Caco-2 (cell line): ENCODE data around the gene OR51M1. TPM values are rescaled to one million over a fixed set of nuclear protein-coding genes. Genes with fewer than 3 reads are reported as not detected.
"Not testable (repeated sequence)": the region's sequence is repeated elsewhere in the genome, so short reads cannot be mapped to it uniquely, and the experiment has no call there.

Source experiments
- BruUV-seq: library from RNA; stranded (reverse); fragments of 400-500 nt; replicated peaks from 2 replicates; lab custom pipeline; 2021; lab: Mats Ljungman, UMichigan
- CTCF ChIA-PET: fragments of 300-600 bp; sonication (Branson Sonifier 250); formaldehyde crosslinking; loops from one replicate; lab custom pipeline; 2022; ENCODE audit warnings: antibody characterized with exemption; lab: Charles Lee
- POLR2A ChIA-PET: fragments of 300-600 bp; sonication (Branson Sonifier 250); formaldehyde crosslinking; loops from one replicate; lab custom pipeline; 2022; ENCODE audit warnings: antibody characterized with exemption; lab: Charles Lee
- DNase-seq, 2 experiments: peaks; one replicate each; pipeline versions ENCODE4 v3.0.0 to v3.0.0-alpha.2; 2020 to 2022
- H3K27me3 ChIP-seq: replicated peaks from 2 replicates; pipeline ENCODE4 v1.6.0; 2011; ENCODE audit warnings: low read length; ENCODE audit not compliant: control insufficient read depth, insufficient read depth
- H3K36me3 ChIP-seq: 2 replicates; pipeline ENCODE4 v1.5.1; 2011; ENCODE audit warnings: low read length; ENCODE audit not compliant: control insufficient read depth, insufficient read depth
- H3K4me1 ChIP-seq: fragments of 250-450 bp; sonication (Bioruptor Pico); 2 replicates; pipeline ENCODE4 v1.5.1; 2020; ENCODE audit warnings: mild to moderate bottlenecking
- H3K4me3 ChIP-seq: 2 replicates; pipeline ENCODE4 v1.5.1; 2011; ENCODE audit warnings: low read depth, mild to moderate bottlenecking, control low read depth, low read length
- H3K9me3 ChIP-seq: fragments of 250-450 bp; sonication (Bioruptor Pico); 2 replicates; pipeline ENCODE4 v1.5.1; 2020; ENCODE audit warnings: mild to moderate bottlenecking, moderate library complexity
- H3K27ac Mint-ChIP-seq: one replicate; pipeline ENCODE4 v1.8.0; 2022; ENCODE audit warnings: mixed read lengths; ENCODE audit not compliant: unreplicated experiment
- H3K27me3 Mint-ChIP-seq: one replicate; pipeline ENCODE4 v1.8.0; 2022; ENCODE audit warnings: mixed read lengths; ENCODE audit not compliant: insufficient read depth, unreplicated experiment
- H3K36me3 Mint-ChIP-seq: one replicate; pipeline ENCODE4 v1.8.0; 2022; ENCODE audit warnings: mild to moderate bottlenecking, mixed read lengths; ENCODE audit not compliant: insufficient read depth, unreplicated experiment
- H3K4me1 Mint-ChIP-seq: one replicate; pipeline ENCODE4 v1.8.0; 2022; ENCODE audit warnings: low read depth, mixed read lengths; ENCODE audit not compliant: unreplicated experiment
- H3K4me3 Mint-ChIP-seq: one replicate; pipeline ENCODE4 v1.8.0; 2022; ENCODE audit warnings: mild to moderate bottlenecking, moderate library complexity, mixed read lengths; ENCODE audit not compliant: unreplicated experiment
- H3K9me3 Mint-ChIP-seq: one replicate; pipeline ENCODE4 v1.8.0; 2022; ENCODE audit warnings: mixed read lengths; ENCODE audit not compliant: unreplicated experiment
- CTCF ChIP-seq, 2 experiments: fragments of 200-600 bp in 1 of 2; IDR thresholded peaks; 1 replicate in 1 of 2; 2 replicates in 1 of 2; pipeline versions ENCODE4 v1.5.1 to v1.8.0; 2011 to 2022; ENCODE audit warnings: antibody characterized with exemption in 1 of 2, control low read depth in 1 of 2, inconsistent platforms in 1 of 2, low read depth in 1 of 2, low read length in 1 of 2, mild to moderate bottlenecking in 1 of 2, moderate library complexity in 1 of 2; ENCODE audit not compliant: insufficient read depth in 1 of 2, severe bottlenecking in 1 of 2, unreplicated experiment in 1 of 2
- intact Hi-C: fragments of 100-400 bp; cut with micrococcal nuclease; formaldehyde crosslinking; loops from one replicate; pipeline ENCODE4 v1.10.0; 2022; ENCODE audit not compliant: unreplicated experiment
- total RNA-seq: library from RNA; stranded (reverse); gene quantifications from 2 replicates; pipeline ENCODE4 v1.2.3, GENCODE V29; 2022

Gene OR51M1
- total RNA-seq, 1 experiment from 2014 or later: not detected

GRCh38 chr11:5348551-5349194 is 34.9 kb upstream of the OR51M1 start:
- intact Hi-C loops: no loop called here
- Mint-ChIP-seq H3K27ac (no peak overlapping the region), H3K4me3 (no peak overlapping the region), H3K9me3 (no peaks in the 10 kb centered on the region), H3K36me3 (no peaks in the 10 kb centered on the region), H3K4me1 (no peaks in the 10 kb centered on the region), H3K27me3 (peaks cover 6% of the 10 kb centered on the region)
- POLR2A ChIA-PET: no interaction called here
- Histone ChIP-seq H3K27me3 (no peaks in the 10 kb centered on the region), H3K4me3 (no peak overlapping the region), H3K9me3 (no peaks in the 10 kb centered on the region), H3K4me1 (no peaks in the 10 kb centered on the region), H3K36me3 (no peaks in the 10 kb centered on the region)
- no peak for TF ChIP-seq CTCF (IDR thresholded peaks at IDR 0.05; ENCODE audit: insufficient read depth in 1 of 2, low read depth in 1 of 2, low read length in 1 of 2, severe bottlenecking in 1 of 2, unreplicated experiment in 1 of 2)
- no TSS peak for BruUV-seq
- no peak for DNase-seq
- CTCF ChIA-PET: no interaction called here

- no peaks in the 10 kb centered on the region for H3K4me1 ChIP-seq
- H3K9me3 ChIP-seq: no peaks in the 10 kb centered on the region
- no peaks in the 10 kb centered on the region for H3K9me3 Mint-ChIP-seq
- no peak overlapping the region for H3K4me3 ChIP-seq
- BruUV-seq: no TSS peak
- no peak for TF ChIP-seq CTCF (IDR thresholded peaks at IDR 0.05; ENCODE audit: insufficient read depth in 1 of 2, low read depth in 1 of 2, low read length in 1 of 2, severe bottlenecking in 1 of 2, unreplicated experiment in 1 of 2)
- ChIA-PET POLR2A (no interaction called here), CTCF (no interaction called here)
- no peaks in the 10 kb centered on the region for H3K36me3 Mint-ChIP-seq
- no peaks in the 10 kb centered on the region for H3K27me3 ChIP-seq
- intact Hi-C loops: no loop called here
- DNase-seq: no peak
- H3K27ac Mint-ChIP-seq: no peak overlapping the region
- no peaks in the 10 kb centered on the region for H3K36me3 ChIP-seq
- H3K27me3 Mint-ChIP-seq: peaks cover 6% of the 10 kb centered on the region
- no peak overlapping the region for H3K4me3 Mint-ChIP-seq
- H3K4me1 Mint-ChIP-seq: no peaks in the 10 kb centered on the region
Observed at GRCh38 chr11:5349550-5349949, 34.1 kb upstream of the OR51M1 start.

GRCh38 chr11:5351208-5351607 is 32.4 kb upstream of the OR51M1 start, which contains the start of gene OR51B6:
Gene OR51B6 (plus strand): TSS chr11:5351508. CDS start chr11:5351508, 0 bp downstream.
- no peak for DNase-seq
- Mint-ChIP-seq H3K4me1 (no peaks in the 10 kb centered on the region), H3K27ac (no peak within 1 kb of the TSS), H3K27me3 (peaks cover 6% of the 10 kb centered on the region), H3K9me3 (no peaks in the 10 kb centered on the region), H3K4me3 (no peak within 1 kb of the TSS), H3K36me3 (no peaks in the 10 kb centered on the region)
- Histone ChIP-seq H3K27me3 (no peaks in the 10 kb centered on the region), H3K4me1 (no peaks in the 10 kb centered on the region), H3K9me3 (no peaks in the 10 kb centered on the region), H3K36me3 (no peaks in the 10 kb centered on the region), H3K4me3 (no peak within 1 kb of the TSS)
- no peak for TF ChIP-seq CTCF (IDR thresholded peaks at IDR 0.05; ENCODE audit: insufficient read depth in 1 of 2, low read depth in 1 of 2, low read length in 1 of 2, severe bottlenecking in 1 of 2, unreplicated experiment in 1 of 2)
- BruUV-seq: no TSS peak
- intact Hi-C loops: no loop called here
- ChIA-PET POLR2A (no interaction called here), CTCF (no interaction called here)

GRCh38 chr11:5356031-5356430 is 27.6 kb upstream of the OR51M1 start:
- CTCF ChIA-PET, H3K4me1 Mint-ChIP-seq, POLR2A ChIA-PET, H3K27ac Mint-ChIP-seq, H3K36me3 ChIP-seq, H3K4me1 ChIP-seq, H3K27me3 Mint-ChIP-seq, H3K9me3 Mint-ChIP-seq, H3K9me3 ChIP-seq, H3K27me3 ChIP-seq, BruUV-seq, H3K36me3 Mint-ChIP-seq, H3K4me3 Mint-ChIP-seq, intact Hi-C loops, DNase-seq, H3K4me3 ChIP-seq: not testable (repeated sequence)
